Thyroid gland (tissue), 4 donors: Measurements from ENCODE around the gene PAX5. TPM values are rescaled to one million over a fixed set of nuclear protein-coding genes. Genes with fewer than 3 reads are reported as not detected.

Source experiments
- DNase-seq, 2 donors: peaks; one replicate each; pipeline ENCODE4 v3.0.0-alpha.2; 2019
- H3K27ac ChIP-seq, 3 donors: fragments of 200-600 bp; sonication (generic); 1 replicate in 2 of 3; 2 replicates in 1 of 3; pipeline ENCODE4 v1.5.1; 2016 to 2019; ENCODE audit warnings: mild to moderate bottlenecking in 1 of 3, moderate library complexity in 1 of 3
- H3K27me3 ChIP-seq: fragments of 200-600 bp; sonication (generic); one replicate; pipeline ENCODE4 v1.5.1; 2019
- H3K36me3 ChIP-seq, 2 donors: fragments of 200-600 bp; sonication (generic); one replicate each; pipeline ENCODE4 v1.5.1; 2016 to 2019
- H3K4me1 ChIP-seq, 2 donors: fragments of 200-600 bp; sonication (generic); one replicate each; pipeline ENCODE4 v1.5.1; 2017 to 2019
- H3K4me3 ChIP-seq, 3 donors: fragments of 200-600 bp; sonication (generic); replicated peaks in 1 of 3; 1 replicate in 2 of 3; 2 replicates in 1 of 3; pipeline ENCODE4 v1.5.1; 2016; ENCODE audit warnings: mild to moderate bottlenecking in 1 of 3
- H3K9me3 ChIP-seq: fragments of 200-600 bp; sonication (generic); one replicate; pipeline ENCODE4 v1.5.1; 2017
- CTCF ChIP-seq, 6 experiments: fragments of 200-600 bp in 3 of 6; fragments of 450-650 bp in 3 of 6; sonication (generic) in 3 of 6; IDR thresholded peaks; one replicate each; pipeline ENCODE4 v1.5.1; 2016 to 2019; ENCODE audit warnings: antibody characterized with exemption in 6 of 6, mild to moderate bottlenecking in 2 of 6, inconsistent platforms in 1 of 6, moderate library complexity in 1 of 6
- POLR2A ChIP-seq, 2 donors: fragments of 450-650 bp; IDR thresholded peaks; one replicate each; pipeline ENCODE4 v1.6.1; 2017; ENCODE audit warnings: antibody characterized with exemption in 2 of 2, mild to moderate bottlenecking in 2 of 2, moderate library complexity in 1 of 2
- WGBS, 2 donors: methylation state at CpG; one replicate each; pipeline ENCODE4 v1.1.5; 2017; 5-methylcytosine and 5-hydroxymethylcytosine counted together
- intact Hi-C: fragments of 100-400 bp; cut with DNase I; formaldehyde crosslinking; loops from one replicate; pipeline ENCODE4 v1.15.1; 2023
- total RNA-seq, 4 donors: library from RNA; depleted of rRNA; stranded (reverse); fragments of >200 nt; gene quantifications; one replicate each; pipeline ENCODE4 v1.2.3, GENCODE V29; 2016

PAX5 gene
- total RNA-seq, 4 donors from 2014 or later, result 0.68 TPM; not detected in 3

GRCh38 chr9:36849943-36850342 is 184.1 kb downstream of the PAX5 start:
- TF ChIP-seq CTCF (IDR thresholded peaks at IDR 0.05) (no peak), POLR2A (IDR thresholded peaks at IDR 0.05) (no peak)
- no peak overlapping the region for H3K27ac ChIP-seq
- no peaks in the 10 kb centered on the region for H3K4me1 ChIP-seq
- DNase-seq, result no peak
- WGBS, 2 donors, result 83% methylated on average over 6 to 9 of the region's 9 CpGs
- H3K4me3 ChIP-seq, result no peak overlapping the region
- H3K9me3 ChIP-seq, result no peaks in the 10 kb centered on the region
- H3K27me3 ChIP-seq, result no peaks in the 10 kb centered on the region
- intact Hi-C loops, result no loop called here
- no peaks in the 10 kb centered on the region for H3K36me3 ChIP-seq

GRCh38 chr9:36848946-36849345 is 185.1 kb downstream of the PAX5 start:
- H3K36me3 ChIP-seq, result no peaks in the 10 kb centered on the region
- WGBS, 2 donors, result 79 to 81% methylated on average over 5 of the region's 5 CpGs
- no peaks in the 10 kb centered on the region for H3K27me3 ChIP-seq
- no peak overlapping the region for H3K4me3 ChIP-seq
- no peak overlapping the region for H3K27ac ChIP-seq
- H3K9me3 ChIP-seq, result no peaks in the 10 kb centered on the region
- no peak for TF ChIP-seq CTCF (IDR thresholded peaks at IDR 0.05)
- TF ChIP-seq POLR2A (IDR thresholded peaks at IDR 0.05), result no peak
- DNase-seq, result no peak
- intact Hi-C loops, result no loop called here
- no peaks in the 10 kb centered on the region for H3K4me1 ChIP-seq

- Histone ChIP-seq H3K4me1 (no peaks in the 10 kb centered on the region), H3K4me3 (no peak overlapping the region), H3K27me3 (no peaks in the 10 kb centered on the region), H3K27ac (no peak overlapping the region), H3K36me3 (no peaks in the 10 kb centered on the region), H3K9me3 (no peaks in the 10 kb centered on the region)
- 17 to 38% methylated on average over 7 to 9 of the region's 22 CpGs for WGBS, 2 donors
- peak; percentile 5 to 6 for DNase-seq
- intact Hi-C loops, result no loop called here
- TF ChIP-seq CTCF (IDR thresholded peaks at IDR 0.05), result no peak
- no peak for TF ChIP-seq POLR2A (IDR thresholded peaks at IDR 0.05)
Measured at GRCh38 chr9:36847781-36848673, 186.0 kb downstream of the PAX5 start.

- Histone ChIP-seq H3K36me3 (no peaks in the 10 kb centered on the region), H3K9me3 (no peaks in the 10 kb centered on the region), H3K4me3 (no peak overlapping the region), H3K4me1 (no peaks in the 10 kb centered on the region), H3K27ac (no peak overlapping the region), H3K27me3 (no peaks in the 10 kb centered on the region)
- DNase-seq, result no peak
- WGBS, 2 donors, result 81 to 85% methylated on average over 7 to 8 of the region's 8 CpGs
- intact Hi-C loops, result no loop called here
- TF ChIP-seq POLR2A (IDR thresholded peaks at IDR 0.05) (no peak), CTCF (IDR thresholded peaks at IDR 0.05) (no peak)
Measured at GRCh38 chr9:36846621-36847020, 187.4 kb downstream of the PAX5 start.

GRCh38 chr9:36845844-36846243 is 188.2 kb downstream of the PAX5 start:
- WGBS, 2 donors, result 89 to 100% methylated on average over 2 of the region's 2 CpGs
- Histone ChIP-seq H3K27ac (no peak overlapping the region), H3K27me3 (no peaks in the 10 kb centered on the region), H3K4me3 (no peak overlapping the region), H3K36me3 (no peaks in the 10 kb centered on the region), H3K4me1 (no peaks in the 10 kb centered on the region), H3K9me3 (no peaks in the 10 kb centered on the region)
- intact Hi-C loops, result no loop called here
- DNase-seq, result no peak
- no peak for TF ChIP-seq CTCF (IDR thresholded peaks at IDR 0.05)
